OCI-LY7 (cell line): Measurements from ENCODE around the gene PBX1.

Source experiments
- CTCF ChIP-seq: fragments of 200-600 bp; sonication (generic); conservative IDR thresholded peaks from 2 replicates; pipeline ENCODE4 v1.5.1; 2014; ENCODE audit warnings: mild to moderate bottlenecking, antibody characterized with exemption, low read length, moderate library complexity, mixed read lengths
- EZH2phosphoT487 ChIP-seq: fragments of 200-600 bp; sonication (generic); IDR thresholded peaks from 2 replicates; pipeline ENCODE4 v1.6.1; 2018; ENCODE audit warnings: low read depth, borderline replicate concordance, mild to moderate bottlenecking, mixed run types, antibody characterized with exemption, low read length, moderate library complexity, mixed read lengths

DNA sequence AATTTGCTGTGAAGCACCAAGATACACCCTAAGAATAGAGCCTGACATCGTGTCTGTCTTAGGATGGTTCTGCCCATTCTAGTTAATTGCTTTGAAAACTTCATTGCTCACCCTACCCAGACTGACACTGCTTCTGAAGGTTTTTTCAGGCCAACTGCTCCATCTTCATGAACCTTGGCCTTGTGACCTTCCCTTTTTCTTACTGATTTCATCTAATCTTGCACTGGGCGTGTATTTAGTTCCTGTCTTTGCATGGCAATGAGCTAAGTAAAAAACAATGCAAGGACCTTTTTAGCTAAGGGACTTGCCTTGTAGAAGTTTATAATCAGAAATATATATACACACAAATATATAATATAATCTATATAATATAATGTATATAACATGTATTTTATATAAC, 108.0 kb downstream of the PBX1 start:
- TF ChIP-seq CTCF (no peak), EZH2phosphoT487 (no peak)
